Panc1 (cell line): ENCODE data around the gene PEX16. TPM values are rescaled to one million over a fixed set of nuclear protein-coding genes. Genes with fewer than 3 reads are reported as not detected.

Source experiments
- ATAC-seq: fragments of 200-7000 bp; cut with Tn5 transposase; 2 replicates; pipeline ENCODE4 v1.9.1; 2020; ENCODE audit warnings: mild to moderate bottlenecking, moderate library complexity
- BruUV-seq: library from RNA; stranded (reverse); fragments of 400-500 nt; replicated peaks from 2 replicates; lab custom pipeline; 2021; lab: Mats Ljungman, UMichigan
- CTCF ChIA-PET: fragments of 300-600 bp; sonication (Branson Sonifier 250); formaldehyde crosslinking; loops from one replicate; lab custom pipeline; 2022; ENCODE audit warnings: antibody characterized with exemption; lab: Charles Lee
- POLR2A ChIA-PET: fragments of 300-600 bp; sonication (Branson Sonifier 250); formaldehyde crosslinking; loops from one replicate; lab custom pipeline; 2022; ENCODE audit warnings: antibody characterized with exemption; lab: Charles Lee
- DNase-seq: peaks from one replicate; pipeline ENCODE4 v3.0.0-alpha.2; 2010; ENCODE audit warnings: low read depth, low spot score
- H3K27ac ChIP-seq: 2 replicates; pipeline ENCODE4 v1.5.1; 2011; ENCODE audit warnings: mild to moderate bottlenecking, low read length, inconsistent platforms
- H3K27me3 ChIP-seq: fragments of 200-500 bp; sonication (Bioruptor generic); 2 replicates; pipeline ENCODE4 v1.6.0; 2014; ENCODE audit warnings: low read length, inconsistent platforms; ENCODE audit not compliant: control insufficient read depth, insufficient read depth
- H3K36me3 ChIP-seq: fragments of 200-500 bp; sonication (Bioruptor generic); 2 replicates; pipeline ENCODE4 v1.5.1; 2014; ENCODE audit warnings: inconsistent platforms, mild to moderate bottlenecking, low read length, moderate library complexity; ENCODE audit not compliant: control insufficient read depth, insufficient read depth
- H3K4me1 ChIP-seq: 2 replicates; pipeline ENCODE4 v1.5.1; 2011; ENCODE audit warnings: inconsistent platforms, mild to moderate bottlenecking, low read length, moderate library complexity; ENCODE audit not compliant: control insufficient read depth, insufficient read depth
- H3K4me3 ChIP-seq, 2 experiments: 2 replicates each; pipeline ENCODE4 v1.5.1; 2011 to 2012; ENCODE audit warnings: low read depth in 2 of 2, low read length in 2 of 2, mild to moderate bottlenecking in 2 of 2, inconsistent platforms in 1 of 2, moderate library complexity in 1 of 2
- H3K9me3 ChIP-seq: fragments of 200-500 bp; sonication (Bioruptor generic); 2 replicates; pipeline ENCODE4 v1.5.1; 2014; ENCODE audit warnings: low read depth, mild to moderate bottlenecking, inconsistent platforms, low read length, moderate library complexity; ENCODE audit not compliant: control insufficient read depth, insufficient read depth
- POLR2AphosphoS5 ChIP-seq: IDR thresholded peaks from 2 replicates; pipeline ENCODE4 v1.6.1; 2012; ENCODE audit warnings: mild to moderate bottlenecking, low read depth, low read length, moderate library complexity
- REST ChIP-seq, 2 experiments: IDR thresholded peaks; 2 replicates each; pipeline ENCODE4 v1.6.1; 2011 to 2012; ENCODE audit warnings: low read depth in 2 of 2, control low read depth in 1 of 2, low read length in 1 of 2, mild to moderate bottlenecking in 1 of 2, moderate library complexity in 1 of 2; ENCODE audit not compliant: insufficient read depth in 1 of 2
- SIN3A ChIP-seq: IDR thresholded peaks from 2 replicates; pipeline ENCODE4 v1.6.1; 2012; ENCODE audit warnings: low read depth, mild to moderate bottlenecking, low read length, moderate library complexity, borderline replicate concordance; ENCODE audit not compliant: insufficient read depth
- TCF7L2 ChIP-seq: IDR thresholded peaks from 2 replicates; pipeline ENCODE4 v1.6.1; 2011; ENCODE audit warnings: mild to moderate bottlenecking, low read depth, low read length, inconsistent platforms
- in situ Hi-C: cut with HindIII; loops from 2 replicates; pipeline ENCODE4 v1.10.0; 2016; ENCODE audit warnings: low sequenced_read_pairs, low pct_unique_long_range_greater_than_20kb
- intact Hi-C: fragments of 100-400 bp; cut with micrococcal nuclease; formaldehyde crosslinking; loops from one replicate; pipeline ENCODE4 v1.10.0; 2022; ENCODE audit not compliant: unreplicated experiment
- total RNA-seq: library from RNA; stranded (reverse); gene quantifications from one replicate; pipeline ENCODE4 v1.2.1, GENCODE V29; 2021; ENCODE audit not compliant: unreplicated experiment
- TF ChIP-seq, protein P1 (sequence below): fragments of 450-650 bp; IDR thresholded peaks from 2 replicates; pipeline ENCODE4 v1.5.1; 2017; ENCODE audit warnings: mild to moderate bottlenecking

The PEX16 gene
- total RNA-seq, 1 experiment from 2014 or later = 37.5 TPM

- intact Hi-C loops (no loop called here), in situ Hi-C loops (no loop called here)
- Histone ChIP-seq H3K27me3 (no peaks in the 10 kb centered on the region), H3K4me1 (no peaks in the 10 kb centered on the region), H3K36me3 (peaks cover 15% of the 10 kb centered on the region), H3K9me3 (no peaks in the 10 kb centered on the region), H3K27ac (no peak overlapping the region), H3K4me3 (no peak overlapping the region)
- no peak for DNase-seq
- ATAC-seq = no peak
- no TSS peak for BruUV-seq
- TF ChIP-seq TCF7L2 (no peak), SIN3A (no peak), POLR2AphosphoS5 (no peak)
- TF ChIP-seq, protein P1, sequence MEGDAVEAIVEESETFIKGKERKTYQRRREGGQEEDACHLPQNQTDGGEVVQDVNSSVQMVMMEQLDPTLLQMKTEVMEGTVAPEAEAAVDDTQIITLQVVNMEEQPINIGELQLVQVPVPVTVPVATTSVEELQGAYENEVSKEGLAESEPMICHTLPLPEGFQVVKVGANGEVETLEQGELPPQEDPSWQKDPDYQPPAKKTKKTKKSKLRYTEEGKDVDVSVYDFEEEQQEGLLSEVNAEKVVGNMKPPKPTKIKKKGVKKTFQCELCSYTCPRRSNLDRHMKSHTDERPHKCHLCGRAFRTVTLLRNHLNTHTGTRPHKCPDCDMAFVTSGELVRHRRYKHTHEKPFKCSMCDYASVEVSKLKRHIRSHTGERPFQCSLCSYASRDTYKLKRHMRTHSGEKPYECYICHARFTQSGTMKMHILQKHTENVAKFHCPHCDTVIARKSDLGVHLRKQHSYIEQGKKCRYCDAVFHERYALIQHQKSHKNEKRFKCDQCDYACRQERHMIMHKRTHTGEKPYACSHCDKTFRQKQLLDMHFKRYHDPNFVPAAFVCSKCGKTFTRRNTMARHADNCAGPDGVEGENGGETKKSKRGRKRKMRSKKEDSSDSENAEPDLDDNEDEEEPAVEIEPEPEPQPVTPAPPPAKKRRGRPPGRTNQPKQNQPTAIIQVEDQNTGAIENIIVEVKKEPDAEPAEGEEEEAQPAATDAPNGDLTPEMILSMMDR = no peak
- ChIA-PET CTCF (interaction anchor here (0.6 kb wide), 1 partner anchor 12 kb away, joined by 9 read pairs; no protein-coding TSS in a partner anchor), POLR2A (interaction anchor here (0.6 kb wide), 1 partner anchor 17 kb away, joined by 3 read pairs; no protein-coding TSS in a partner anchor)
Measured at GRCh38 chr11:45947885-45948284, 30.2 kb upstream of the PEX16 start.

- no peak overlapping the region for H3K4me3 ChIP-seq
- no peaks in the 10 kb centered on the region for H3K9me3 ChIP-seq
- ChIA-PET POLR2A (no interaction called here), CTCF (no interaction called here)
- no peaks in the 10 kb centered on the region for H3K4me1 ChIP-seq
- no peak for DNase-seq
- ATAC-seq = no peak
- H3K27me3 ChIP-seq = no peaks in the 10 kb centered on the region
- TF ChIP-seq, protein P1 = no peak
- peaks cover 11% of the 10 kb centered on the region for H3K36me3 ChIP-seq
- BruUV-seq = no TSS peak
- in situ Hi-C loops (no loop called here), intact Hi-C loops (no loop called here)
- H3K27ac ChIP-seq = no peak overlapping the region
Measured at GRCh38 chr11:45945397-45945999, 27.8 kb upstream of the PEX16 start.

DNA sequence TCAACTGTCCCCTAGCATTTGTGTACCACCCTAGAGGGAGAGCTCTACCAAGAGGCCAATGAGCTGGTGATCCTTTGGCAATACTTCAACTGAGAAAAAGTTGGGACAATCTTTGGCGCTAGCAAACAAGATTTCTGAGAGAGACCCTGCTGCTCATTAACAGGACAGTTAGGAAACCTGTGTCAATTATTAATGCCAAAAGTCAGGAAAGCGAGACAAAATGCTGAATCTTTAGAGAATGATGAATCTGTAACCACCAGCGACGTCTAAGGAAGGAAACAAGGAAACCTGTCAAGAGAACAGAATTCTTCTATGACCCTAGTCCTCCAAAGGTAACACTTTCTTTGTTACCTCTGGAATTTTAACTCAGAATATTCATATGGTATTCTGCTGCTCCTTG is 24.7 kb upstream of the PEX16 start:
- Histone ChIP-seq H3K36me3 (peaks cover 3% of the 10 kb centered on the region), H3K9me3 (no peaks in the 10 kb centered on the region), H3K27ac (no peak overlapping the region), H3K4me1 (no peaks in the 10 kb centered on the region), H3K27me3 (no peaks in the 10 kb centered on the region), H3K4me3 (no peak overlapping the region)
- ChIA-PET POLR2A (interaction anchor here (0.6 kb wide), 2 partner anchors 39 to 310 kb away, joined by 7 to 8 read pairs; no protein-coding TSS in a partner anchor), CTCF (no interaction called here)
- intact Hi-C loops (no loop called here), in situ Hi-C loops (no loop called here)
- ATAC-seq (no peak), DNase-seq (no peak)
- BruUV-seq = no TSS peak
- TF ChIP-seq SIN3A (no peak), REST (IDR thresholded peaks at IDR 0.05; ENCODE audit: insufficient read depth in 1 of 2, low read depth in 2 of 2, low read length in 1 of 2) (no peak), TCF7L2 (no peak)
- TF ChIP-seq, protein P1 = no peak
